Stimulated activated memory B cell treated with anti-CD40 and anti-IgM and Interleukin-4, amounts not matched to agents 10 μg/mL and 1 μg/mL and 100 μg/mL, for 72 hours (primary cell): ENCODE measurements around the gene PRR12.

ENCODE experiments used
- ATAC-seq: fragments of 150-1000 bp; cut with Tn5 transposase; 2 replicates; pipeline ENCODE4 v1.10.0; 2021
- H3K27ac Mint-ChIP-seq: one replicate; pipeline ENCODE4 v1.8.0; 2022; ENCODE audit warnings: mild to moderate bottlenecking, mixed read lengths
- H3K27me3 Mint-ChIP-seq: one replicate; pipeline ENCODE4 v1.8.0; 2022; ENCODE audit warnings: mixed read lengths
- H3K36me3 Mint-ChIP-seq: one replicate; pipeline ENCODE4 v1.8.0; 2022; ENCODE audit warnings: mixed read lengths
- H3K4me1 Mint-ChIP-seq: one replicate; pipeline ENCODE4 v1.8.0; 2022; ENCODE audit warnings: mixed read lengths
- H3K4me3 Mint-ChIP-seq: one replicate; pipeline ENCODE4 v1.8.0; 2022; ENCODE audit warnings: mild to moderate bottlenecking, moderate library complexity, mixed read lengths
- H3K9me3 Mint-ChIP-seq: one replicate; pipeline ENCODE4 v1.8.0; 2022; ENCODE audit warnings: mixed read lengths

Gene PRR12

DNA sequence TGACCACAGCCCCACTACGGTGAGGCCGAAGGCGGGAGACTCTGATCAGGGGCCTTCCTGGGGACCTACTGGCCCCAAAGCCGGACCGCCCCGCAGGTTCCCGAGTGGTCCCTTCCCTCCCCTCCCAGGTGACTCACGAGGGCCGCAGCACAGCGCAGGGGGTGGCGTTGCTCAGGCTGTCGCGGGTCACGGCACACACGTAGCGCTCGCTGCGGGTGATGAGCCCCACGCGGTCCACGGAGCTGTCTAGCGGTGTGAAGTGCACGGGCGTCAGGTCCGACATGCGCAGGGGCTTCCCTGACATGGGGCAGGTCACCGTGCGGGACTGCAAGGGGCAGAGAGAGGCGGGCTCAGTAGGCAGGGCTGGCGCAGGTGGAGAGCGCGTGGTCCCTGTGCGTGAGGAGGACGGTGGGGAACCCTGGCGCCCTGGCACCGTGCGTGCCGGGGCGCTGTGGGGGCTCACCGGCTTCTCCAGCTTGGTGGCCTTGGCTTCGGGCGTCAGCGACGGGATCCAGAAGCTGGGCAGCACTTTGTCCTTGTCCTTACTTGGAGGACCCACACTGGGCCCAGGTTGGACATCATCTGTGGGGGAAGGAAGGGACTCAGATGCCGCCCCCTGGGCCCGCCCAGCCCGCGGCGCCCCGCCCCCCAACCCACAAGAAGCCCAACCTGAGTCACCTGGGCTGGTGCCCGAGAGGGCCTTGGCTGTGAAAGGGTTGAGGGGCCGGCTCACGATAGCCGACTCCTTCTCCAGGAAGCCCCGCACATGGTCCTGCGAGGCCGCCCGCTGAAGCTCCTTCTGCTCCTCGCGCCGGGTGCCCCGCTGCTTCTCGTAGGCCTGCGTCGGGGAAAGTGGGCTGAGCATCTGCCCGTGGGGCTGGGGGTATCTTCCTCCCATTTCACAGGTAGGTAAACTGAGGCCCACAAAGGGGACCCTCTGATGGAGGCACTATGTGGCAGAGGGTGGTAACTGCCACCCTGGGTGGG lies 34.3 kb upstream of the PRR12 start:
- Mint-ChIP-seq H3K27ac (no peak overlapping the region), H3K36me3 (peaks cover 48% of the 10 kb centered on the region), H3K9me3 (no peaks in the 10 kb centered on the region), H3K4me3 (no peak overlapping the region), H3K4me1 (peaks cover 43% of the 10 kb centered on the region), H3K27me3 (no peaks in the 10 kb centered on the region)
- ATAC-seq, result no peak

DNA sequence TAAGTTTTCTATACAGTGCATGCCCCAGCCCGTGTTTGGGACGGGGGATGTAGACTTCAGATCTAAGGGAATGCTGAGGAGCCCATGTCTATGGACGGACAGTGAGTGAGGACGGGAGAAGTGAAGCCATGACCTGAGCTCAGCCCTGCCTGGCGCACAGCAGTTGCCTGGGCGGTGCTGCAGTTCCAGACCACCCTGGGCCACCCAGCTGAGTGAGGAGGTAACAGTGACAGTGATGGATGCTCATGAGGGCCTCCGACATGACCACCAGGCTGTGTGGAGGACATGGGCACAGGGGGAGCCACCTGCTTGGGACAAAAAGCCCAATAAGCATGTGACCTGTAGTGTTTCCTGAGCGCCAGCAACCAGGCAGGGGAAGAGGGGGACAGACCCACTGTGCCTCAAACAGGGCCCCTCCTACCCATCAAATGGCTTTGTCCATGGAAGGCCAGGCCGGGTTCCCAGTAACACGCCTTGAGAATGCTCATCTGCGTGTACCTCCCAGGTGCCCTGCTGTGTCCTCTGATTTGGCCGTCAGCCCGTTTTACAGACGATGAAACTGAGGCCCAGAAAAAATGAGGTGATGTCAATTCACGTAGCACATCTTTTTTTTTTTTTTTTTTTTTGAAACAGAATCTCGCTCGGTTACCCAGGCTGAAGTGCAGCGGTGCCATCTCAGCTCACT lies 33.2 kb upstream of the PRR12 start:
- H3K4me3 Mint-ChIP-seq, result no peak overlapping the region
- no peaks in the 10 kb centered on the region for H3K9me3 Mint-ChIP-seq
- H3K4me1 Mint-ChIP-seq, result peaks cover 41% of the 10 kb centered on the region
- ATAC-seq, result no peak
- H3K27ac Mint-ChIP-seq, result no peak overlapping the region
- no peaks in the 10 kb centered on the region for H3K27me3 Mint-ChIP-seq
- H3K36me3 Mint-ChIP-seq, result peaks cover 48% of the 10 kb centered on the region

DNA sequence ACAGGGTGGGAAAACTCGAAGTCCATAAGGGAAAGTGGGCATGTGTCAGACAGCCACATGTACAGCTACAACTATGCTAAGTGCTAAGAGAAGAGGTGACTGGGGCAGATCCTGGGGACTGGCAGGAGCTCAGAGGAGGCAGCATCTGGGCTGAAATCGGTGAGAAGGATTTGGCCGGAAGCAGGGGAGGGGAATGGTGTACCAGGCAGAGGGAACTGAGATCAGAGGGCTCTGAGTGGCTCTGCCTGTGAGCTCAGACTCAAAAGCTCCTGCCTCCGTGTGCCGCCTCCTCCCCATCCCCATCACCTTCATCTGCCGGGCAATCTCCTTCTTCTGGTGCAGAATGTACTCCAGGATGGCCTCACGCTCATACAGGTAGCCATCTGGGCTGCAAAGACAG lies 32.4 kb upstream of the PRR12 start:
- peaks cover 48% of the 10 kb centered on the region for H3K36me3 Mint-ChIP-seq
- H3K27ac Mint-ChIP-seq, result no peak overlapping the region
- H3K9me3 Mint-ChIP-seq, result no peaks in the 10 kb centered on the region
- H3K4me1 Mint-ChIP-seq, result peaks cover 40% of the 10 kb centered on the region
- no peaks in the 10 kb centered on the region for H3K27me3 Mint-ChIP-seq
- no peak for ATAC-seq
- no peak overlapping the region for H3K4me3 Mint-ChIP-seq

DNA sequence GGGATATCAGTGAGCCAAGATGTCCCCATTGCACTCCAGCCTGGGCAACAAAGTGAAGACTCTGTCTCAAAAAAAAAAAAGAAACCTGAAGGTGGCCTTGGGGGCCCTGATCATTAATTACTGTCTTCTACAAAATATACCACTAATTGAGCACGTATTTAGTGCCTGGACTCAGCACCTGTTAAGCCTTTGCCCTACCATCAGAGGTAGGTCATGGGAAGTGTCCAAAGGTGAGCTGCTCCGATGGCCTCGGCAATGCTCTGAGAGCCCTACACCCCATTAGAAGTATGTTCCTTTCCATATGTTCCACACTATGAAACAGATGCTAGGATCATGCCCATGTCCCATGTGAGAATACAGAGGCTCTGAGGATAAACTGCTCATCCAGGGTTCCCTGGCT lies 31.5 kb upstream of the PRR12 start:
- Mint-ChIP-seq H3K9me3 (no peaks in the 10 kb centered on the region), H3K27me3 (no peaks in the 10 kb centered on the region), H3K4me1 (peaks cover 36% of the 10 kb centered on the region), H3K27ac (peak overlapping the region; percentile 70), H3K36me3 (peaks cover 47% of the 10 kb centered on the region), H3K4me3 (no peak overlapping the region)
- ATAC-seq, result no peak

DNA sequence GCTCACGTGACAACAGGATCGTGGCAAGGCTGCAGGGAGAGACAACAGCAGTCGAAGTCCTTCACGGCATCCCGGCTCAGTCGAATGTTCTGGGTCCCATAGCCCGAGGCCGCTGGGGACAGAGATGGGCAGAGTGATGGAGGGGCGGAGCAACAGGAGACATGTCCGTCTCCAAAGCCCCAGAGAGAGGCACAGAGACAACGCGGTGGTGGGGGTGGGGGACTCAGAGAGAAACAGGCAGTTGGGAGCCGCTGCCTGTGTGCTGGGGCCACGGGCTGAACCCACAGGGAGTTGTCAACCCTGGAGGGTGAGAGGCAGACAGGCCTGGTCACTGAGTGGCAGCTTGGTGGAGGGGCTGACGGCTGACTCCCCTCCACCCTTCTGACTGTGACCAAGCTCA lies 31.1 kb upstream of the PRR12 start:
- ATAC-seq, result no peak

DNA sequence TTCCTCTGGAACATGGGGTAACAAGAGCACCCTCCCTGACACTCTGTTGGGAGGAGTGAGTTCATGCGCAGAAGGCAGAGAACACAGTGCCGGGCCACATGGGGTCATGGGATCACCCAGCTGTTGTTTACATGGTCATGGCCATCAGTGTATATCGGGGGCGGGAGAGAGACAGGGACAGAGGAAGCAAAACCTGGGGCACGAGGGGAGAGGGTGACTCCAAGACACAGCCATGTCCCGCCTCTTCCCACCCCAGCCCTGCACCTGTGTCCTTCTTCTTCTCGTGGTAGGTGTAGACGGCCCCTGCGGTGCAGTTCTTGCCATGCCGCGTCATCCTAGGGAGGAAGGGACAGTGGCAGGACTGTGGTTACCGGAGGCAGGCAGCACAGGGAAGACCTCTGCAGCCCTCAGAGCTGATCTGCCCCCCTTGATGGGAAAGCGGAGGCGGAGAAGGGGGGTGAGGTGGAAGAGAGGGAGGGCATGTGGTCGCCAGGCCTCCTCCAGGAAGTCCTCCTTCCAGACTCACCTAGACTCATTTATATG lies 30.6 kb upstream of the PRR12 start:
- peak; percentile 54 for ATAC-seq
- Mint-ChIP-seq H3K27me3 (no peaks in the 10 kb centered on the region), H3K27ac (peak overlapping the region; percentile 70), H3K36me3 (peaks cover 37% of the 10 kb centered on the region), H3K4me3 (no peak overlapping the region), H3K4me1 (peaks cover 37% of the 10 kb centered on the region), H3K9me3 (no peaks in the 10 kb centered on the region)

More for the DNA sequence above, 31.1 kb upstream of the PRR12 start:
- Mint-ChIP-seq H3K9me3 (no peaks in the 10 kb centered on the region), H3K4me3 (no peak overlapping the region), H3K36me3 (peaks cover 42% of the 10 kb centered on the region), H3K4me1 (peaks cover 36% of the 10 kb centered on the region), H3K27me3 (no peaks in the 10 kb centered on the region), H3K27ac (peak overlapping the region; percentile 70)

DNA sequence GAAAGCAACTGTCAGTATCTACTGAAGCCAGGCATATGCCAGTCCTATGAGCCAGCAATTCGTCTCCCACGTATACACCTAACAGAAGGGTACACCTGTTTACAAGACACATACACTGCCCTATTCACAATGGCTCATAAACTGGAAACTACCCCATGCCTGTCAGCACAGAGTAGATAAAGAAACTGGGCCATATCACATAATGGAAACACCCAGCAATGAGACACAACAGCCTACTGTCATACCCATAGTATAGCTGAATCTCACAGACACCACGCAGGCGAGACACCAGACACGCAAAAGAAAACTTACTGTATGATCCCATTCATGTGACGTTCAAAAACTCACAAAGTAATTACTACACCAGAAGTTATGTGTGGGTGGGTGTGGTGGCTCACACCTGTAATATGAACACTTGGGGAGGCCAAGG lies 26.4 kb upstream of the PRR12 start:
- Mint-ChIP-seq H3K9me3 (no peaks in the 10 kb centered on the region), H3K27me3 (no peaks in the 10 kb centered on the region), H3K36me3 (peaks cover 5% of the 10 kb centered on the region), H3K27ac (peak overlapping the region; percentile 42), H3K4me1 (peaks cover 50% of the 10 kb centered on the region), H3K4me3 (no peak overlapping the region)
- no peak for ATAC-seq

DNA sequence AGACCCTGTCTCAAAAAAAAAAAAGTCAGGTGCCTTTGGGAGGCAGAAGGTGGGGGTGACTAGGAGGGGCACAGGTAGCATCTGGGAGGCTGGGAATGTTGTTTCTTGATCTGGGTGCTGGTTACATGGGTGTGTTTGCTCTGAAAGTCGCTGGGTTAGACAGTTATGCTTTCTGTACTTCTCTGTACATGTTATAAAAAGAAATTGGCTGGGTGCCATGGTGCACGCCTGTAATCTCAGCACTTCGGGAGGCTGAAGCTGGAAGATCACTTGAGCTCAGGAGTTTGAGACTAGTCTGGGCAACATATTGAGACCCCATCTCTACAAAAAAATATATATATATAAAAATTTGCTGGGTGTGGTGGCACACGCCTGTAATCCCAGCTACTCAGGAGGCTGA lies 25.7 kb upstream of the PRR12 start:
- no peak overlapping the region for H3K4me3 Mint-ChIP-seq

DNA sequence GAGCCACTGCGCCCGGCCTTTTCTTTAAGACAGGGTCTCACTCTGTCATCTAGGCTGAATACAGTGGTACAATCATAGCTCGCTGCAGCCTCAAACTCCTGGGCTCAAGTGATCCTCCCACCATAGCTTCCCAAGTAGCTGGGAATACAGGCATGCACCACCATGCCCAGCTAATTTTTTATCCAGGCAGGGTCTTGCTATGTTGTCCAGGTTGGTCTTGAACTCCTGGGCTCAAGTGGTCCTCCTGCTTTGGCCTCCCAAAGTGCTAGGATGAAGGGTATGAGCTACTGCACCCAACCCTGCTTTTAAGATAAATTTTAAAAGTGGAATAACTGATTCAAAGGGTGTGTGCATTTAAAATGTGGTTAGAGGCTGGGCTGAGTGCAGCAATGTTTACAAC lies 24.7 kb upstream of the PRR12 start:
- no peak overlapping the region for H3K27ac Mint-ChIP-seq
- no peak for ATAC-seq
- no peaks in the 10 kb centered on the region for H3K36me3 Mint-ChIP-seq
- peaks cover 46% of the 10 kb centered on the region for H3K4me1 Mint-ChIP-seq
- H3K9me3 Mint-ChIP-seq, result no peaks in the 10 kb centered on the region
- no peak overlapping the region for H3K4me3 Mint-ChIP-seq
- H3K27me3 Mint-ChIP-seq, result no peaks in the 10 kb centered on the region

More for the DNA sequence above, 25.7 kb upstream of the PRR12 start:
- Mint-ChIP-seq H3K4me1 (peaks cover 50% of the 10 kb centered on the region), H3K27me3 (no peaks in the 10 kb centered on the region), H3K27ac (peak overlapping the region; percentile 42), H3K9me3 (no peaks in the 10 kb centered on the region), H3K36me3 (no peaks in the 10 kb centered on the region)
- ATAC-seq, result no peak

DNA sequence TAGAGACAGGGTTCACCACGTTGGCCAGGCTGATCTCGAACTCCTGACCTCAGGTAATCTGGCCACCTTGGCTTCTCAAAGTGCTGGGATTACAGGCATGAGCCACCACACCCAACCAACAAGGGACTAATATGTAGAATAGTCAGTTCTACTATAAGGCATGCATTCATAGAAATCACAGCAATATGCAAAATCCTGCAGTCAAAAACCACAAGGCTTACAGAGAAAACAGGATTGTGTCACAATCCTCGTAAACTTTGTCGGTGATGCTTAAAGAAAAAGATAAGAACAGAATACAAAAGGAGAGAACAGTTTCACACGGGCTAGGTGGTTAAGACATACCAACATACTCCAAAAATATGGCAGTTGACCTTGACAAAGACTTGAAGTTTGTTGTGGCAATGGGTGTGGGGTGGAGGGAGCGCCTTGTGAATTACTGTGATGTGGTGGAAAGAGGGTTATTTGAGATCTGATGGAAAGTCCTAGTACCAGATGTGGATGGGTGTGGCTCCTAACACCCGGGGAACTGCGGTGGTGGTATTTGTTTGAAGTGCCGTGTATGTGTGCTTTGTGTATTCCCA lies 23.0 kb upstream of the PRR12 start:
- Mint-ChIP-seq H3K4me1 (peaks cover 42% of the 10 kb centered on the region), H3K9me3 (no peaks in the 10 kb centered on the region), H3K27ac (peak overlapping the region; percentile 84), H3K4me3 (peak overlapping the region; percentile 24), H3K27me3 (no peaks in the 10 kb centered on the region), H3K36me3 (no peaks in the 10 kb centered on the region)
- ATAC-seq, result peak; percentile 66

DNA sequence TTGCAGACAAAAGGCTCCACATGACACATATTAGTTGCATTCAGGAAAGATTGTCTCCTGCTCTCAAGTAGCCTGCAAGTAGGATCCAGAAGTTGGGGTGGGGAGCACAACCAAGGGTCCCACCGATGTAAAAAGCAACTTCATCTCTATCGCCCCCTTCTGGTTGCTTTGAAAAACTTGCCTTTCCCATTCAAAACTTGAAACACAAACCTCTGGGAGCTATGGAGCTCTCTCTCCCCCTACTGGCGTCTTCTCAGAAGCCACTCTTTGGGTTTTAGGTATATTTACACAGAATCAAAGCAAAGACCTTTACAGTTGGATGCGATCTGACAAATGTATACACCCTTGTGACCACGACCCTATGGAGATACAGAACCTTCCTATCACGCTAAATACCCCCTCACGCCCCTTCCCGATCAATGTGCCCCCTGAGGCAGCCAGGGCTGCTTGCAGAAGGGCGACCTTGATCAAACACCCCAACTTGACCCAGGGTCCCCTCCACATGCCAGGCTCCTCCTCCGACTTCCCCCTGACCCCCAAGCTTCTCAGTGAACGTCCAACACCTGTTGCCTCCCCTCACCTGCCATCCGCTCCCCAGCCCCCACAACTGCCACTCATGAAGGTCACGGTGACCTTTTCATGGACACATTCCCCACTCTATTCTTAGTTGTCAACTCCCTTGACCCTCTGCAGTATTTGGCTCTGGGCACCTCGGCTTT lies 20.7 kb upstream of the PRR12 start:
- Mint-ChIP-seq H3K27me3 (no peaks in the 10 kb centered on the region), H3K4me1 (peaks cover 31% of the 10 kb centered on the region), H3K4me3 (no peak overlapping the region), H3K9me3 (no peaks in the 10 kb centered on the region), H3K36me3 (no peaks in the 10 kb centered on the region), H3K27ac (peak overlapping the region; percentile 17)
- ATAC-seq, result peak; percentile 76

DNA sequence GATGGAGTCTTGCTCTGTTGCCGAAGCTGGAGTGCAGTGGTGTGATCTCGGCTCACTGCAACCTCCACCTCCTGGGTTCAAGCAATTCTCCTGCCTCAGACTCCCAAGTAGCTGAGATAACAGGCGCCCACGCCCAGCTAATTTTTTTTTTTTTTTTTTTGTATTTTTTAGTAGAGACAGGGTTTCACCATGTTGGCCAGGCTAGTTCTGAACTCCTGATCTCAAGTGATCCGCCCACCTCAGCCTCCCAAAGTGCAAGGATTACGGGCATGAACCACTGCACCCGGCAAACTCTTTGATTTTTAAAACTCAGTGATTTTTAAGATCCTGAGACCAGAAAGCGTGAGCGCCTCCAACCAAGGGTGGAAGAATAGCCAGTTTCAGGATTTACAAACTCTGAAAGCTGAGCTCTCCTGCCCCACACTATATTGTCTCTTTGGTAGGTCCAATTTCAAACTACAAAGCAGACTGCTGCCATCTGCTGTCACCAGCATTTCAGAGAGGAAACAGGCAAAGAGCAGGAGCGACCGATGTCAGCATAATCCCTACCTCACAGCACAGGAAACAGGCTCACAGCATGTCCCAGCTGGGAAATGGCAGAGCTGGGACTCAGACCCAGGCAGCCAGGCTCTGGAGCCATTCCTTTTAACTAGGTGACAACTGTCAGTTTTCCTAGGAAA lies 19.8 kb upstream of the PRR12 start:
- Mint-ChIP-seq H3K27me3 (no peaks in the 10 kb centered on the region), H3K9me3 (no peaks in the 10 kb centered on the region), H3K36me3 (no peaks in the 10 kb centered on the region), H3K4me1 (peaks cover 30% of the 10 kb centered on the region), H3K4me3 (no peak overlapping the region), H3K27ac (peak overlapping the region; percentile 17)
- ATAC-seq, result no peak

DNA sequence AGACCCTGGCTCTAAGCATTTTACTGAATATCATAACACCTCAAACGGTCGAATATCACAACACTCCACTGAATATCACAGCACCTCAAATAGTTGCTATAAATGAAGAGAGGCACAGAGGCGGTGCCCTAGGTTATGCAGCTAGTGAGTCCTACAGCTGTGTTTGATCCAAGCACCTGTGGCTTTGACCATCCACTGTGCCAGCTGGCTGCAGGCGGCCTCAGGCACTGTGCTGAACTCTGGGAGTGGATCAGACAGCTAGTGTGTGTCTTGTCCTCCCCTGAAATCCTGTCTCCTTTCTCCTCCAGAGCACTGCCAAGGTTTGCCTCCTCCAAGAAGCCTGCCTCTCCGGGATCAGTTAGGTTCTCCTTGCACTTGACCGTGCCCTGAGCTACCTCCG lies 18.0 kb upstream of the PRR12 start:
- Mint-ChIP-seq H3K36me3 (no peaks in the 10 kb centered on the region), H3K4me1 (peaks cover 21% of the 10 kb centered on the region), H3K4me3 (no peak overlapping the region), H3K9me3 (no peaks in the 10 kb centered on the region), H3K27ac (no peak overlapping the region), H3K27me3 (no peaks in the 10 kb centered on the region)
- ATAC-seq, result no peak

DNA sequence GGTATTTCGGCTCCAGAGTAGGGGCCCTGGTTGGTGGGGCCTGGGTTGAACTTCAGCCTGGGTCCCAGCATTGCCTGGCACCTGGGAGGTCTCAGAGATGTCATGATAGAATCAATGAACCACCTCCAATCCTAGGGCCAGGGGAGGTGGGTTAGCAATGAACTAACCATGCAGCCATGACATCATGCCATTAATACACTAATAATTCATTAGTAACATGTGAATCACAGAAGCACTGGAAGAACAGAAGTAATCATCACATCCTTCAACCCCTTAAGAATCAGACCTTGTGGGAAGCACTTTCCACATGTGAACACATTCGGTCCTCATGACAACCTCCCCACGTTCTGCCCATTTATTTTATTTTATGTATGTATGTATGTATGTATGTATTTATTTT lies 17.6 kb upstream of the PRR12 start:
- Mint-ChIP-seq H3K36me3 (no peaks in the 10 kb centered on the region), H3K27me3 (no peaks in the 10 kb centered on the region), H3K4me1 (peaks cover 16% of the 10 kb centered on the region), H3K27ac (no peak overlapping the region), H3K9me3 (no peaks in the 10 kb centered on the region), H3K4me3 (no peak overlapping the region)
- no peak for ATAC-seq
